Endodermal cell (in vitro differentiated cells): ENCODE data around the gene PARVB. TPM values are rescaled to one million over a fixed set of nuclear protein-coding genes. Genes with fewer than 3 reads are reported as not detected.

Experiments
- DNase-seq: peaks from one replicate; pipeline ENCODE4 v3.0.0-alpha.2; 2017
- H3K27ac ChIP-seq: 2 replicates; pipeline ENCODE4 v1.5.1; 2013; ENCODE audit warnings: mild to moderate bottlenecking, low read depth, low read length, moderate library complexity
- H3K27me3 ChIP-seq: 2 replicates; pipeline ENCODE4 v1.6.1; 2013; ENCODE audit warnings: mild to moderate bottlenecking, low read length, moderate library complexity; ENCODE audit not compliant: insufficient read depth, control insufficient read depth, poor library complexity, severe bottlenecking
- H3K36me3 ChIP-seq: 2 replicates; pipeline ENCODE4 v1.7.0; 2013; ENCODE audit warnings: mild to moderate bottlenecking, low read length, moderate library complexity; ENCODE audit not compliant: control insufficient read depth, insufficient read depth
- H3K4me1 ChIP-seq: one replicate; pipeline ENCODE4 v1.7.0; 2013; ENCODE audit warnings: low read length; ENCODE audit not compliant: control insufficient read depth, insufficient read depth
- H3K4me3 ChIP-seq: 2 replicates; pipeline ENCODE4 v1.5.1; 2013; ENCODE audit warnings: mild to moderate bottlenecking, low read length, moderate library complexity
- H3K9ac ChIP-seq: 2 replicates; pipeline ENCODE4 v1.6.1; 2013; ENCODE audit warnings: mild to moderate bottlenecking, low read length, moderate library complexity; ENCODE audit not compliant: poor library complexity, severe bottlenecking; ENCODE audit errors: extremely low read depth
- H3K9me3 ChIP-seq: 2 replicates; pipeline ENCODE4 v1.6.1; 2013; ENCODE audit warnings: mild to moderate bottlenecking, low read length, moderate library complexity; ENCODE audit not compliant: control insufficient read depth
- H3K27ac Mint-ChIP-seq: 2 replicates; pipeline ENCODE4 v1.8.0; 2020; ENCODE audit warnings: mixed read lengths
- H3K27me3 Mint-ChIP-seq: 2 replicates; pipeline ENCODE4 v1.8.0; 2021; ENCODE audit warnings: mild to moderate bottlenecking, mixed read lengths; ENCODE audit not compliant: insufficient read depth
- H3K36me3 Mint-ChIP-seq: 2 replicates; pipeline ENCODE4 v1.8.0; 2020; ENCODE audit warnings: low read depth, mixed read lengths
- H3K4me1 Mint-ChIP-seq: 2 replicates; pipeline ENCODE4 v1.8.0; 2020; ENCODE audit warnings: mixed read lengths
- H3K4me3 Mint-ChIP-seq: 2 replicates; pipeline ENCODE4 v1.8.0; 2020; ENCODE audit warnings: mild to moderate bottlenecking, moderate library complexity, mixed read lengths
- H3K9me3 Mint-ChIP-seq: 2 replicates; pipeline ENCODE4 v1.8.0; 2020; ENCODE audit warnings: mild to moderate bottlenecking, mixed read lengths
- WGBS, 2 experiments: methylation state at CpG; one replicate each; pipeline versions ENCODE4 v1.1.5 to v1.1.7; 2013; ENCODE audit warnings: missing lambda C conversion rate in 2 of 2, mixed read lengths in 1 of 2; ENCODE audit not compliant: insufficient coverage in 1 of 2, insufficient read length in 1 of 2; 5-methylcytosine and 5-hydroxymethylcytosine counted together
- total RNA-seq, 2 donors: library from RNA; stranded (reverse); fragmentation: NEBNext Ultra II Directional in 1 of 2; extraction: Animal tissue kit (Norgen Biotek cat#: 25700) in 1 of 2; gene quantifications; 2 replicates in 1 of 2; 3 replicates in 1 of 2; pipeline ENCODE4 v1.2.1, GENCODE V29; 2021
- TF ChIP-seq, protein P1 (sequence below): fragments of 200-600 bp; sonication (generic); conservative IDR thresholded peaks from 2 replicates; pipeline ENCODE4 v1.5.0; 2021; ENCODE audit warnings: antibody characterized with exemption, mild to moderate bottlenecking

PARVB gene
- total RNA-seq, 2 donors from 2014 or later = 29.6 to 32.3 TPM

DNA sequence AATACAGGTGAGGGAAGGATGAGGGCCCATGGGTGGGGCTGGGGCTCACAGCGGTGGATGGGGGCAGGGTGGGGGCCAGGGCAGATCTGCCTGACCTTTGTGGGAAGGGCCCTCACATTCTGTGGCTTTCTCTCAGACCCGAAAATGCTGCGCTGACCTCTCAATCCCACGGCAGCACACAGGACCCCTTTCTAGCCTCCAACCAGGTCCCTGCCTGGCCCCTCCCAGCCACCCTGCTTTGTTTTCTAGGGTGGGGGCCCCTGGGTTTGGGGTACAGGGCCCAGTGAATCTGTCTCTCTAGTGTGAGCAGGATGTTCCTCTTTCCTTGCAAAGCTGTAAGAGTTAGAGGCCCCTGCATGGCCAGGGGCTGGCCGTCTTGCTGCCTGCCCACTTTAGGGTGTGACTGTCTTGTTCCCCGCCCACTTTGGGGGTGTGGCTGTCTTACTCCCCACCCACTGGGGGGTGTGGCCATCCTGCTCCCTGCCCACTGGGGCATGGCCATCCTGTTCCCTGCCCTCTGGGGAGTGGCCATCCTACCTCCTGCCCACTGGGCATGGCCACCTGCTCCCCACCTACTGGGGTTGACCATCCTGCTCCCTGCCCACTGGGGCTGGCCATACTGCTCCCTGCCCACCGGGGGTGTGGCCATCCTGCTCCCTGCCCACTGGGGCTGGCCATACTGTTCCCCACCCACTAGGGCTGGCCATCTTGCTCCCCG lies 168.2 kb downstream of the PARVB start:
- DNase-seq = peak; percentile 93
- no peak overlapping the region for H3K9ac ChIP-seq
- Mint-ChIP-seq H3K36me3 (no peaks in the 10 kb centered on the region), H3K27me3 (peaks cover 2% of the 10 kb centered on the region), H3K4me1 (peaks cover 2% of the 10 kb centered on the region), H3K4me3 (no peak overlapping the region), H3K9me3 (no peaks in the 10 kb centered on the region), H3K27ac (no peak overlapping the region)
- no peak overlapping the region for H3K27ac ChIP-seq
- H3K4me1 ChIP-seq = peaks cover 7% of the 10 kb centered on the region
- H3K9me3 ChIP-seq = no peaks in the 10 kb centered on the region
- no peaks in the 10 kb centered on the region for H3K27me3 ChIP-seq
- 95 to 97% methylated on average over 6 to 8 of the region's 8 CpGs for WGBS, 2 experiments
- H3K4me3 ChIP-seq = no peak overlapping the region
- TF ChIP-seq, protein P1, sequence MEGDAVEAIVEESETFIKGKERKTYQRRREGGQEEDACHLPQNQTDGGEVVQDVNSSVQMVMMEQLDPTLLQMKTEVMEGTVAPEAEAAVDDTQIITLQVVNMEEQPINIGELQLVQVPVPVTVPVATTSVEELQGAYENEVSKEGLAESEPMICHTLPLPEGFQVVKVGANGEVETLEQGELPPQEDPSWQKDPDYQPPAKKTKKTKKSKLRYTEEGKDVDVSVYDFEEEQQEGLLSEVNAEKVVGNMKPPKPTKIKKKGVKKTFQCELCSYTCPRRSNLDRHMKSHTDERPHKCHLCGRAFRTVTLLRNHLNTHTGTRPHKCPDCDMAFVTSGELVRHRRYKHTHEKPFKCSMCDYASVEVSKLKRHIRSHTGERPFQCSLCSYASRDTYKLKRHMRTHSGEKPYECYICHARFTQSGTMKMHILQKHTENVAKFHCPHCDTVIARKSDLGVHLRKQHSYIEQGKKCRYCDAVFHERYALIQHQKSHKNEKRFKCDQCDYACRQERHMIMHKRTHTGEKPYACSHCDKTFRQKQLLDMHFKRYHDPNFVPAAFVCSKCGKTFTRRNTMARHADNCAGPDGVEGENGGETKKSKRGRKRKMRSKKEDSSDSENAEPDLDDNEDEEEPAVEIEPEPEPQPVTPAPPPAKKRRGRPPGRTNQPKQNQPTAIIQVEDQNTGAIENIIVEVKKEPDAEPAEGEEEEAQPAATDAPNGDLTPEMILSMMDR = no peak
- no peaks in the 10 kb centered on the region for H3K36me3 ChIP-seq

DNA sequence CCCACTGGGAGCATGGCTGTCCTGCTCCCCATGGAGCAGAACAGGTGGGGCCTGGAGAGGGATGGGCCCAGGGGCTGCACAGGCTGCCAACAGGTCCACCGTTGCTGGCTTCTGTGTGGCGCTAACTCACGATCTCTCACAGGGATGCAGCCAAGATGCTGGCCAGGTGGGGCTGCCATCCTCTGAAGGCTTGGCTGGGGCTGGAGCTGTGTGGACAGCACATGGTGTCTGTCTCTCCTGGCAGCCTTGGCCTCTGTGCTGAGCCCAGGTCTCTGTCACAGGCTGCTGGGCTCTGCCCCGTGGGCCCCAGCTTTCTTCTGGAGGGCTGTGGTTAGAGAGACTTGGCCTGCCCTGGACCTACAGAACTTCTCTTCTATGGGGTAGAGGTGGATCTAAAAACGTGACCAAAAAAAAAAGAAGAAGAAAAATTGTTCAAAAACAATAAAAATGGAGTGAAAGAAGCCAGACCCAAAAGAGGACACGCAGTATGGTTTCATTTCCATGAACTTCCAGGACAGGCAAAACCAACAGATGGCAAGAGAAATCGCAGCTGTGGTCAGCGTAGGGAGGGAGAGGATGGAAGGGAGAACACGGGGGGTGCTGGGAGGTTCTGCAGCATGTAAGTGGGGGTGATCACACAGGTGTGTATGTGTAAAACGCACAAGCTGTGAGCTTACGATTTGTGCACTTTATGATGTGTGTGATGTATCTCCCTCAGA lies 168.9 kb downstream of the PARVB start:
- peaks cover 2% of the 10 kb centered on the region for H3K27me3 Mint-ChIP-seq
- H3K9me3 ChIP-seq = no peaks in the 10 kb centered on the region
- H3K4me3 Mint-ChIP-seq = no peak overlapping the region
- H3K27ac Mint-ChIP-seq = no peak overlapping the region
- H3K9ac ChIP-seq = no peak overlapping the region
- H3K36me3 Mint-ChIP-seq = no peaks in the 10 kb centered on the region
- WGBS, 2 experiments = 92 to 98% methylated on average over 7 to 11 of the region's 11 CpGs
- TF ChIP-seq, protein P1 = no peak
- no peak overlapping the region for H3K4me3 ChIP-seq
- H3K27me3 ChIP-seq = no peaks in the 10 kb centered on the region
- peaks cover 7% of the 10 kb centered on the region for H3K4me1 ChIP-seq
- H3K36me3 ChIP-seq = no peaks in the 10 kb centered on the region
- DNase-seq = no peak
- H3K9me3 Mint-ChIP-seq = no peaks in the 10 kb centered on the region
- H3K27ac ChIP-seq = no peak overlapping the region
- peaks cover 2% of the 10 kb centered on the region for H3K4me1 Mint-ChIP-seq

DNA sequence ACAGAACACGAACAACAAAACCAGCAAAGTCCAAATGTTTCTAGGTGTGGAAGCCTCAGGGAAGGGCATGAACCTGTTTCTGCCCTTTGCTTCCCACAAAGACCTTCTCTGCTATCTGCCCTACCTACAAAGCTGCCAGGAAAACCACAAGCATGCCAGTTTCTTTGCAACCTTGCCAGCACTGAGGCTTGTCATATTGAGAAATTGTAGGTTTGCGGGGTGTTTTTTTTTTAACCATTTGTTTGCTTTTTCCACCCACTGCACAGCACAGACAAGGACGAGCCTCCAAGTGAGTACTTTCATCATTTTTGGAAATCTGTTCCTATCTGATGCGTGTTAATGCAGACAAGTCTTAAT lies 169.4 kb downstream of the PARVB start:
- H3K36me3 Mint-ChIP-seq = no peaks in the 10 kb centered on the region
- H3K27me3 Mint-ChIP-seq = peaks cover 2% of the 10 kb centered on the region
- DNase-seq = no peak
- Histone ChIP-seq H3K9me3 (no peaks in the 10 kb centered on the region), H3K36me3 (no peaks in the 10 kb centered on the region), H3K27ac (no peak overlapping the region), H3K4me3 (no peak overlapping the region), H3K4me1 (peaks cover 7% of the 10 kb centered on the region), H3K27me3 (no peaks in the 10 kb centered on the region), H3K9ac (no peak overlapping the region)
- no peak overlapping the region for H3K27ac Mint-ChIP-seq
- no peak overlapping the region for H3K4me3 Mint-ChIP-seq
- WGBS, 2 experiments = 92 to 97% methylated on average over 2 to 4 of the region's 4 CpGs
- TF ChIP-seq, protein P1 = no peak
- peaks cover 2% of the 10 kb centered on the region for H3K4me1 Mint-ChIP-seq
- no peaks in the 10 kb centered on the region for H3K9me3 Mint-ChIP-seq
